GM18517 (cell line): ENCODE data around the gene CRELD2.

ENCODE experiments used
- ATAC-seq: cut with Tn5 transposase; IDR thresholded peaks from one replicate; pipeline ENCODE4 v1.9.1; 2021; ENCODE audit warnings: mild to moderate bottlenecking, moderate library complexity; ENCODE audit not compliant: unreplicated experiment

CRELD2 gene

DNA sequence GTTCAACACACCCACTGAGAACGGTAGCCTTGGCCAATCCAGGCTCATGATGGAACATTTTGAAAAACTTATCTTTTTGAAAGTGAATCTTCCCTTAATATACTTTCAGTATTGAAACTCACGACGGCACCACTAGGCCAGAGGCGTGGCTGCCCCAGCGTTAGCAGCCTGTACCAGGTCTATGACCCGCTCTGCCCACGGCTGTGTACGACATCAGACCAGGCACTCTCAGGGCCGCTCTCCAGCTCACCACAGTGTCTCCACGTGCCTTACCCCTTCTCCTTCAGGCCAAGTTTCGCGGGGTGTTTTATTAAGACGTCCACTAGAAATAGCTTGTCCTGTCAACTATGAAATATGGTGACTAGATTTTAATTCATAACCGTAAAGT, 31.4 kb upstream of the CRELD2 start:
- ATAC-seq: no peak

- ATAC-seq: no peak
Observed at GRCh38 chr22:49887702-49888101, 30.7 kb upstream of the CRELD2 start.

DNA sequence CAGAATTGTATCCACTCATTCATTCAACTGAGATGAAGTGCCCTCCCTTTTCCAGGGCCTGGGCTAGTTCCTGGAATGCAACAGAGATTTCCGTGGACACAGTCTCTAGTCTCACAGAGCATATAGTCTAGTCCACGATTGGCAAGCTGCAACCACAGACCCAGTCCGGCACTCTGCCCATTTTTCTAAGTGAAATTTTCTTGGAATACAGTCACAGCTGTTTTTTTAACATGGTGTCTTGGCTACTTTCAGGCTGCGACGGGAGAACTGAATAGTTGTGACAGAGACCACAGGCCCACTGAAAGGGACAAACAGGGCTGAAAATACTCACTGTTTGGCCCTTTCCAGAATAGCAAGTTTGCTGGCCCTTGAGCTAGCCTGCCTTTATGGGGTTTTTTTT, 29.4 kb upstream of the CRELD2 start:
- ATAC-seq: no peak

DNA sequence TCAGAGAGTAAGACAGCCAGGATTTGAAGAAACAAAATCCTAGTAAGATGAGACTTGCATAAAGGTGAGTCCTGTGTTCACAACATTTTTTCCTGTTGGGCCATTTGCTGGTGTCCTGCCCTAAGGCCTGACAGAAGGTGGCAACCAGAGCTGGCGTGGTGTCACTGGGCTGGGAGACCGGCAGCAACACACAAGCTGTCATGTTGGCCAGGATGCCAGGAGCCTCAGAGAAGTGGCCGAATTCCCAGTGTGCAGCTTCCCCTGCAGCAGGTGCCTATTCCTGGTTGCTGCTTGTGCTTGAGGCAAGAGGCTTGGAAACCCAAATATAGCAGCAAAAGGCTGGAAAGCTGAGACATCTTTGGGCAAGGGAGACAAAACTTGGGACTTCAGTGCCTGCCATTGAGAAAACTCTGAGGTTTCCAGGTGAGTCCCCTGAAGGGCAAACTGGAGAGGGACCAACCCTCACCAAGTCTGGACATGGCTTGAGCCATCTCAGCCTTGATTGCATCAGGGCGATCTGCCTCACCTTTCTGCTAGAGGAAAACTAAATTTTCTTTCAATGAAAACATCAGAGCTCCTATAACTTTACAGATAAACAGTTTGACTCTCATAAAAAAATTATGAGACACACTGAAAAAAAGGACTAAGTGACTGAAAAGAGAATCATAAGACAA, 26.1 kb upstream of the CRELD2 start:
- ATAC-seq: no peak

- ATAC-seq: no peak
Observed at GRCh38 chr22:49893025-49893424, 25.4 kb upstream of the CRELD2 start.

- ATAC-seq: no peak
Observed at GRCh38 chr22:49894322-49895054, 23.9 kb upstream of the CRELD2 start.

DNA sequence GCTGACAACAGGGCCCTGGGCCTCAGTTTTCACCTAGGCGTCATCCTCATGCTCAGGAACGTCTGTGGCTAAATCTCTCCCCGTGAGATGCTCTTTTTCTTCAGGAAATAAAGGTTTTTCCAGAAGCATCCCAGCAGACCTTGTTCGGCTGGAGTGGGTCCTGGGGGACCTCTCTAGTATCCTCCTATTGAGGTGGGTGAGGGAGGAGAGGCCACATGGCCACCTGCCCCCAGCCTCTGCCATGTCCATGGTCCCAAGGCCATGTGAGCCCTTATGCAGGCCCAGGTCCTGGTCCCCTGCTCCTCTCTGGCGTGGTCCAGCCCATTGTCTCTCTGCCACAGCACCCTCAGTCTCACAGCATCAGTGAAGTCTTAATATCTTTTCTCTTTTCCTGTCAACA, 22.2 kb upstream of the CRELD2 start:
- no peak for ATAC-seq

DNA sequence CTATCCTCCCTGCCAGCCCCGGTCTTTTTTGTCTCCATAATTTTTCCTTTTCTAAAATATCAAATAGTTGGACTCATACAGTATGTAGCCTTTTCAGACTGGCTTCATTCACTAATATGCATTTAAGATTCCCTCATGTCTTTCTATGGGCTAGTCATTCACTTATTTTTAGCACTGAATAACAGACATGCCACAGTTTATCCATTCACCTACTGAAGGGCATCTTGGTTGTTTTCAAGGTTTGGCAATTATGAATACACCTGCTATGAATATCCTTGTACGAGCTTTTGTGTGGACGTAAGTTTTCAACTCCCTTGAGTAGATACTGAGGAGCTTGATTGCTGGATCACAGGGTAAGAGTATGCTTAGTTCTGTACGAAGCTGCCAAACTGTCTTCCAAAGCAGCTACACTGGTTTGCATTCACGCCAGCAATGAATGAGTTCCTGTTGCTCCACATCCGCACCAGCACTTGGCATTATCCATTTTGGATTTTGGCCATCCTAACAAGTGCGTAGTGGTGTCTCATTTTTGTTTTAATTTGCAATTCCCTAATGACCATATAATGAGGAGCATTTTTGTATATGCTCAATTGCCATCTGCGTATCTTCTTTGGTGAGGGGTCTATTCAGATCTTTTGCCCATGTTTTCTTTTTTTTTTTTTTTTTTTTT, 21.3 kb upstream of the CRELD2 start:
- no peak for ATAC-seq

DNA sequence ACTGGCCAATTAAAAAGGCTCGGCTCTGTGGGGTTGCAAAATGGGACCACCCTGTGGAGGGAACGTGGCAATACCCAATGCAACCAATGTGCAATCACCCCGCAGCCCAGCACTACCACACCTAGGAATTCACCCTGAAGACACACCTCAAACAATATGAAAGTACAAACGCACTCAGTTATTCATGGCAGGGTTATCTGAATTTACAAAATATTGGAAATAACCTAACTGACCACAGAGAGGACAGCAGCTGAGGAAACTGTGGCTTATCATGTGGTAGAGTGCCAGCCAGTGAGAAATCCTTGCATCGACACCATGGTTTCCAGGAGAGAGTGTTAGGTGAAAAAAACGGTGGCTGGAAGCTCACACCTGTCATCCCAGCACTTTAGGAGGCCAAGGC, 18.9 kb upstream of the CRELD2 start:
- no peak for ATAC-seq

DNA sequence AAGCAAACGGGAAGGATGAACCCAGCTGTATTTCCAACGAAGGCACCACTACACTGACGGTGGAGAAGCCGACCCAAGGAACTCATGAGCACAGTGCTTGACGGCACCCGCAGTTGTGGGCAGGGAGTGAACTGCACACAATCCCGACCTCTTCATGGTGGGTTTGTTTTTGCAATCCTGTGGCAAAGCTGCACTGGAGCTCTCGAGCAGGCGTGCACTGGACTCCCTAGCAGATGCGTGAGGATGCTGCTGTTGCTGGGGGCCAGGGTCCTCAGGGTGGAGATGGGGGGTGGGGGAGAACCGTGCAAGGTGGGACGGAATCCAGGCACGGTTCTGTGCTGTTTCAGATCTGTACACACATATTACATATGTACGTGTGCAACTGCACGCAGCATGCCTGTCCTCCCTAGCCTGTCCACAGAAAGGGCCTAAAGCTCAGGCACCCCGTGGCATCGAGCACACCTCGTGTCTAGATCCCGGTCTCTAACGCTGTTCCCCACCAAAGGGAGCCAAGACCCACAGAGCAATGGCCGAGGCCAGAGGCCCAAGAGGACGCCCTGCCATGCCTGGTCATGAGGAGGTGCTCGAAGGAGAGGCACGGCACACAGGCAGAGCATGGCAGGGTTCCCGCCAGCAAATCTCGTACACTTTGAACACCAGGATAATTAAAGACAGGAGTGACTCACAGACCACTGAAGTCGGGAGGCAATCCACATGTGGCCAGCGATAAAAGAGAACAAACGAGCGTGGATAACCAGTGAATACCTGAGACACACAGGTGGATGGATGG, 17.8 kb upstream of the CRELD2 start:
- no peak for ATAC-seq

DNA sequence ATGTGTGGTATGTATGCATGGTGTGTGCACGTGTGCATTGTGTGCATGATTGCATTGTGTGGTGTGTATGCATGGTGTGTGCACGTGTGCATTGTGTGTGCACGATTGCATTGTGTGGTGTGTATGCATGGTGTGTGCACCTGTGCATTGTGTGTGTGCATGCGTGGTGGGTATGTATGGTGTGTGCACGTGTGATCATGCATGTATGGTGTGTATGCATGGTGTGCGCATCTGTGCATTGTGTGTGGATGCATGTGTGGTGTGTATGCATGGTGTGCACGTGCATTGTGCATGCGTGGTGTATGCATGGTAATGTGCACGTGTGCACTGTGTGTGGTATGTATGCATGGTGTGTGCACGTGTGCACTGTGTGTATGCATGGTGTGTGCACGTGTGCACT, 17.0 kb upstream of the CRELD2 start:
- no peak for ATAC-seq

DNA sequence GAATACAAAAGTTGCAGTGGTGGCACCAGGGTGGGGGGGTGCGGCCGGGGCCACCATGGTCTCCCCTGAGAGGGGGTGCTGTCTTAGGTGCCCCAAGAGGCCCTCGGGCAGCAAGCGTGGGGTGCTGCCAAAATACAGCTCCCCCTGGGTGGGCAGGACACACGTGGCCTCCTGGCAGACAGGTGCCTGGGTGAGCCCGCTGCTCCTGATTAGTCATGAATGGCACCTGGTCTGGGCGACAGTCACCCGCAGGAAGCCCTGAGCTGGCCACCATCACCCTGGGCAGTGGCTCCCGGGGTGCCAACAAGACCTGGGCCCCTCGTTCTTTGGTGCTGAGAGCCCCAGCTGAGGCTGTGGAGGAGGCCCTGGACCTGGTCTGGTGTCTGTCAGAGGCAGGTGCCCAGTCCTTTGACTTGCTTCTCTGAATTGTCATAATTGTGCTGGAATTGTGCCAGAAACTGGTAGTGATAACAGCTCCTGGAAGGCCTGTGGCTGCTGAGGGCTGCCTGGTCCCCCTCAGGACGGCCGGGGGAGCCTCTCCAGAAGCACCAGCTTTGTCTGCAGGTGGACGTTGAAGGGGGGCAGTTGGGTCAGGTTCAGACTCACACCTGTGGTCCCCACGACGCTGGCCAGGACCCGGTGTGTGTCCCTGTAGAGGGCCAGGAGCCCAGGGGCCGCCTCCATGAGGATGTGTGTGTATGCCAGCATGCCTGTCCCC, 15.0 kb upstream of the CRELD2 start:
- ATAC-seq: no peak

DNA sequence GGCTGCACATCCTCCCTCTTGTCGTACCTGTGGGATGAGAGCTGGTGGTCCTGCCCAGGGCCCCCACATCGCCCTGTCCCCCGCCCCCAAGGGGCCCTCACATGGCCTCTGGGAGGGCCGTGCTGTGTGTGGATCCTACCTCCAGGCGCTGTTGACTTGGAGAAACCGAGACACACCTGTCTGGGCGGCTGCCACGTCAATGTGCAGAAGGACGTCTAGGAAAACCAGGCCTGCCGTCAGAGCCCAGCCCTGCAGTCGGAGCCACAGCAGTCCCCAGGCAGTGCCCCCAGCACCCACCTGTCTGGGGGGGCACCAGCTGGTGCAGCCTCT, 14.4 kb upstream of the CRELD2 start:
- no peak for ATAC-seq

DNA sequence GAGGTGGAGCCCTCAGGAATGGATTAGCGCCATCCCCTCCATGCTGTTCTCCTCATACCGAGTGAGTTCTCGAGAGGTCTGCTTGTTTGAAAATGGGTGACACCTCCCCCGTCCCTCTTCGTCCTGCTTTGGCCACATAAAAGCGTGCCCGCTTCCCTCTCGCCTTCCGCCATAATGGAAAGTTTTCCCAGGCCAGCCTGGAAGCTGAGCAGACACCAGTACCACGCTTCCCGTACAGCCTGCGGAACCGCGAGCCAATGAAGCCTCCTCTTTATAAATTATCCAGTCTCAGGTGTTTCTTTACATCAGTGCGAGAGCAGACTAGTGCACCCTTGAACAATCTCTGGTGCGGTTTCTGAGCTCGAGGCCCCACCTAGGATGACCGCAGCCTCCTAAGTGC, 13.0 kb upstream of the CRELD2 start:
- ATAC-seq: no peak

DNA sequence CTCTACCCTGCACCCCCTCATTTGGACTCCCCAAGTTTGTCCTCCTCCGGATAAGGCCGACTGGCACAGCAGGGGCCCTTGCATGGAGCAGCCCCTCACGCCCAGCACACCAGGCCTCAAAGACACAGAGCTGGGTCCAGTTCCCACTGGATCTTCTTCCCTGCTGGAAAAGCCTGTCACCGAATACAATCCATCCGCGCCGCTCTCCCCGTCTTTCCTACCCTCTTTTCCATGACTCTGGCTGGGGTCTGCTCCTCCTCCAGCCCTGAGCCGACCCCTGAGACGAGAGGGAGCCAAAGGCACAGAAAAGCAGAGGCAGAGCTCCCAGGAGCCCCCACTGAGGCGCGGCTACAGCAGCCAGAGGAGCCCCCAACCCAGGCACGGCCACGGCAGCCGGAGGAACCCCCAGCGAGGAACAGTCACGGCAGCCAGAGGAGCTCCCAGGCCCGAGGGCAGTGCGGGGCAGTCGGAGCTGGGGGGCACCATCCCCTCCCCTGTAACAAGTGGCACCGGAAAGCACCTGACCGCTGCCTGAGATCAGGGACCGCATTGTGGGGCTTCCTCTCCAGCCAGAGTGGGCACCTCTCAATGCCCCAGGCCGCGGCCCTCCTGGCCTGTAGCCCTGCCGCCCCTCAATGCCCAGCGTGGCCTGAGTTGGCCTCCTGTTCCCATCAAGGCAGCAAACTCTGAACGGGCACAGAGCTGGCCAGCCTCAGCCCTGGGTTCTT, 12.2 kb upstream of the CRELD2 start:
- no peak for ATAC-seq

DNA sequence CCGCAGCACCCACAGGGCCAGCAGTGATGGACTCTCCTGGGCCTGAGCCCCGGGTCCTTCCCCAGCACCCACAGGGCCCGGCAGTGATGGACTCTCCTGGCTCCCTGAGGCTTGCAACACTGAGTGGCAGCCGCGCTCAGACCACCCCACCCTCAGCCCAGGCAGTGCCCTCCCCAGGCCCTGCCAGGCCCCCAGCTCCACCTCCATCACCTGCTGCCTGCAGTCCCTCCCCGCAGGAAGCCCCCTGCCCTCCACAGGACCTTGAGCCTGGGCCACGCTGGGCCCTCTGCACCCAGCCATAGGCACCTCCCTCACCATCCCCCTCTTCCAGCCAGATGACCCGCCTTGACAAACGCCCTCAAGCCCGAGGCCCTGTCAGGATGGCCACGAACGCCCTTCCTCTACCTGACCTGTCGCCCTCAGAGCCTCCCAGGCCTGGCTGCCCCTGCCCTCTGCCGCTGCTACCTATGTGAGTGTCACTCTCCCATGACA, 11.6 kb upstream of the CRELD2 start:
- ATAC-seq: no peak

DNA sequence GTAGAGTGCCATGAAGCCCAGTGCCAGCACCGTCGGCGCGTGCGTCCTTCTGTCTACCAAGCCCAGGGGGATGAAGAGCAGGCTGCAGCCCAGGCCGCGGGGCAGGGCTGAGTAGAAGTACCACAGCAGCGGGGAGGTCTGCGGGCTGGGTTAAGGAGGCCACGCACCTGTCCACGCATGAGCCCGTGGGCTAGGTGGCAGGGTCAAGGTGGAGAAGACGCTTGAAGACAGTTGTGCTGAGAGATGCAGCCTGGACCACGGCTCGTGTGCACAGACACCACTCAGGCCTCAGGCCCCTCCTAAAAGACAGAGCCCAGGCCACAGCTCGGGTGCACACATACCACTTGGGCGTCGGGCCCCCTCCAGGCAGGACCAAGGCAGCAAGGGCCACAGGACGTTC, 10.6 kb upstream of the CRELD2 start:
- ATAC-seq: no peak

DNA sequence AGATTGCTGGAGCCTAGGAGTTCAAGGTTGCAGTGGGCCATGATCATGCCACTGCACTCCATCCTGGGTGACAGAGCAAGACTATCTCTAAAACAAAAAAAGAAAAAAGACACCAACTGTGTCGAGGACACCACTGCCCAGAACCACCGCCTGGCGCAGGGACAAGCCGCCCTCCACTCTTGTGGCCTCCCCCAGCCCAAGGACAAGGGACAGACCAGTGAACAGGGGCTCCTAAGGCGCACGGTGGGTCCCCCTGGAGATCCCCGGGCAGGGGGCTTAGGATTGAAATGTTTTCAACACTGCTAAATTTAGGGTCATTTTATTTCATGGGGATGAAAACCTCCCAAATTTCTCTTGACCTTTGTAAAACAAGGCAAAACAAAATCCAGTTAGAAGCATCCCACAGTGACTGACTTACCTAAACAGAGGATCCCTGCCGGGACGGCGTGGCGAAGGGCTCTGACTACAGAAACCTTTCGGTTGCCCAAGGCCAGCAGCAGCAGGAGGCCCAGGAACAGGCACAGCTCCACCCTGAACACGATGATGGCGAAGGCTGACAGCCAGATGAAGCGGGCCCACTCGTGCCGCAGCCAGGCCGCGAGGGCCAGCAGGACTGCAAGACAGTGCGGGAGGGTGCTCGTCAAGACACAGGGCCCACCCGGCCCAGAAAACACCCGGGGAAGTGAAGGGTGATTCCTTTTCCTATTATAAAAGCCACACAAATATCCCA, 8.8 kb upstream of the CRELD2 start:
- no peak for ATAC-seq
